Astrocyte (in vitro differentiated cells and primary cell): ENCODE results near the gene HNRNPA1.

Source experiments
- CTCF ChIP-seq: IDR thresholded peaks from 2 replicates; pipeline ENCODE4 v1.5.1; 2011; ENCODE audit warnings: low read depth, mild to moderate bottlenecking, inconsistent platforms, low read length, moderate library complexity; ENCODE audit not compliant: insufficient read depth
- EZH2 ChIP-seq: IDR thresholded peaks from 2 replicates; pipeline ENCODE4 v1.6.1; 2012; ENCODE audit warnings: mild to moderate bottlenecking, low read length, inconsistent platforms; ENCODE audit not compliant: insufficient read depth

GRCh38 chr12:54279632-54280467 lies 676 bp upstream of the HNRNPA1 start, which contains the start of gene CBX5:
- TF ChIP-seq CTCF (no peak), EZH2 (no peak)
